Activated gamma-delta T cell treated with Interleukin-2 at 50 U/mL for 16 hours (primary cell): ENCODE data around the gene UQCC5.

Source experiments
- DNase-seq: peaks from one replicate; pipeline ENCODE4 v3.0.0-alpha.2; 2020

Gene UQCC5

DNA sequence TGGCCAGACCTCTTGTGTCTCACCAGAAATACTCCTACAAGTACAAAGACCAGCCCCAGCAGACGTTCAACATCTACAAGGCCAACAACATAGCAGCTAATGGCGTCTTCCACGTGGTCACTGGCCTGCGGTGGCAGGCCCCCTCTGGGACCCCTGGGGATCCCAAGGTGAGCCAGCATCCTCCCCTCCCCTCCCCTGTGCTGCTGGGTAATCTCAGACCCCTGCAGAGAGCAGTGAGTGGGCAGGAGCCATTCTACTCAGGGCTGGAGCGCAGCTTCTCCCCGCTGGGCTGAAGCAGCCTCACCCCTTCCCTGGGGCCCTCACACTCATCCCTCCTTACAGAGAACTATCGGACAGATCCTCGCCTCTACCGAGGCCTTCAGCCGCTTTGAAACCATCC, 31.4 kb upstream of the UQCC5 start:
- DNase-seq = no peak

DNA sequence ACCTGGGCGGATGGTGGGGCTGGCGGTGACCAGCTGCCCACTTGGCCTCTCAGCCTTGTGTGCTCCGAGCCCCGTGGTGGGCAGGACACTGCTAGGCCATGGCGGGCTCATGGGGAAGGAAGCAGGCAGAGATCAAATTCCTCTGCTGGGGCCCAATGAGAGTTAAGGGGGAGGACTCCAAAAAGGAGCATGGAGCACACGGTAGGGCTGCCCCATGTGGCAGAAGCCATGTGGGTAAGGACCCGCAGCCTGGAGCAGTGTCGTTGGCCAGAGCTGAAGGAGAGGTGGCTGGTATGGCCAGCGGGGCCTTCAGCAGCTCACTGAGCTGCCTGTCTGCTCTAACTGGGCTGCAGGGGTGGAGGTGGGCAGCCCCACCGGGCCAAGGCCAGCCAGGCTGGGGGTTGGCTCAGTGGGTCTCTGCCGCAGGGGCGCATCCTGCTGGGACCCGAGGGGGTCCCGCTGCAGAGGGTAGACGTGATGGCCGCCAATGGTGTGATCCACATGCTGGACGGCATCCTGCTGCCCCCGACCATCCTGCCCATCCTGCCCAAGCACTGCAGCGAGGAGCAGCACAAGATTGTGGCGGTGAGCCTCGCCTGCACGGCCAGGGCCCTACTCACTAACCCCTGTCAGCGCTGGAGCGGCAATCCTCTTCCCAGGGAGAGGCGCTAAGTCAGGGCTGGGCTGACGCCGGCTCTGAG, 30.0 kb upstream of the UQCC5 start:
- DNase-seq = no peak

DNA sequence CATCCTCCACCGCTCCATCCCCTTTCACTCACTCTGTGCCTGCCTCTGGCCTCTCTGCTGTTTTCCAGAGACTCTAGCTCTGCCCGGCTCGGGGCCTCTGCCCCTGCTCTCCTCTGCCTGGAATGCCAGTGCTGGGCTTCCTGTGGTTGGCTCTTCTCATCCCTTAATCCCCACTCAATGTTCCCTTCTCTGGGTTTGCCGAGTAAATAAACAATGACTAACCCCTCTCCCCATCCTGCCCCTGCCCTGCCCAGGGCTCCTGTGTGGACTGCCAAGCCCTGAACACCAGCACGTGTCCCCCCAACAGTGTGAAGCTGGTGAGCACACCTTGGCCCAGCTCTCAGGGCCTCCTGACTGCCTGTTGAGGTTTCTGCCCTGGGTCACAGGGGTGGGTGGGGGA, 29.0 kb upstream of the UQCC5 start:
- no peak for DNase-seq

DNA sequence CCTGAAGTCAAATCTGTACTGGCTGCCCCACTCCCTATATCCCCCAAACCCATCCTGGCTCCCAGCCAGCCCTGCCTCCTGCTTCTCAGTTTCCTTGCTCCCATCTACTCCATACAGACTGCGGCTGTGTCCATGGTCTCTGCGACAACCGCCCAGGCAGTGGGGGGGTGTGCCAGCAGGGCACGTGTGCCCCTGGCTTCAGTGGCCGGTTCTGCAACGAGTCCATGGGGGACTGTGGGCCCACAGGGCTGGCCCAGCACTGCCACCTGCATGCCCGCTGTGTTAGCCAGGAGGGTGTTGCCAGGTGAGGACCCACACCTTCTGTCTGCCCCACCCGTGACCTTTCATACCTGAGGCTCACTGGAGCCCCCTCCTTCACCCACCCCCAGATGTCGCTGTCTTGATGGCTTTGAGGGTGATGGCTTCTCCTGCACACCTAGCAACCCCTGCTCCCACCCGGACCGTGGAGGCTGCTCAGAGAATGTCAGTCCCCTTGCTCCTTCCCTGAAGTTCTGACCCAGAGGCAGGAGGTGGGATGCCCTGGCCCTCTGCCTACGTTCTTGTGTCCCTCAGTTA, 26.6 kb upstream of the UQCC5 start:
- no peak for DNase-seq

DNA sequence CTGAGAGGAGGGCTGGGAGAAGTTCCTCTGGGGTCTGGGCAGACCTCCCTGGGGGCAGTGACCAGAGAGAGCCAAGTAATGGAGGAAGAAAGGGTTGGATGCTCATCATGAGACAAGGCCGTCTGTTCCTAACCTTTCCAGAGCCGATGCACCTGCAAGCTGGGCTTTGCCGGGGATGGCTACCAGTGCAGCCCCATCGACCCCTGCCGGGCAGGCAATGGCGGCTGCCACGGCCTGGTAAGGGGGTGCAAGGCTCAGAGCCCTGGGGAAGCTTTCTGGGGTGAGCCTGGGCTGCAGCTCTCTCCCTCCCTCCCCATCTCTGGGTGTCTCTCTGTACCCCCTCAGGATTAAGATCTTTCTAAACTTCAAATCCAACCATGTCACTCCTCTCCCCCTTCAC, 24.9 kb upstream of the UQCC5 start:
- no peak for DNase-seq

DNA sequence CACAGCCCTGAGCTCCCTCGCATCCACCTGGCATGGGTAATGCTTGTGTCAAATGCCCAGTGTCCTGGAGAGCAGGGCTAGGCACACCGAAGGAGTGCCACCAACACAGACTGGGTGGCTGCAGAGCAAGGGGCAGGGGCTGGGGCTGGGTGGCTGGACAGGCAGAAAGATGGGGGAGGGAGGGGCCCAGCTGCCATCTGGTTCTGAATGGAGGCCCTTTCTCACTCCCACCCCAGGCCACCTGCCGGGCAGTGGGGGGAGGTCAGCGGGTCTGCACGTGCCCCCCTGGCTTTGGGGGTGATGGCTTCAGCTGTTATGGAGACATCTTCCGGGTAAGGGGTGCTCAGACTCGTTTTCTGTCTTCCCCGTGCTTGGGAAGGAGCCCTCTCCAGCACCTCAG, 24.3 kb upstream of the UQCC5 start:
- DNase-seq = no peak

DNA sequence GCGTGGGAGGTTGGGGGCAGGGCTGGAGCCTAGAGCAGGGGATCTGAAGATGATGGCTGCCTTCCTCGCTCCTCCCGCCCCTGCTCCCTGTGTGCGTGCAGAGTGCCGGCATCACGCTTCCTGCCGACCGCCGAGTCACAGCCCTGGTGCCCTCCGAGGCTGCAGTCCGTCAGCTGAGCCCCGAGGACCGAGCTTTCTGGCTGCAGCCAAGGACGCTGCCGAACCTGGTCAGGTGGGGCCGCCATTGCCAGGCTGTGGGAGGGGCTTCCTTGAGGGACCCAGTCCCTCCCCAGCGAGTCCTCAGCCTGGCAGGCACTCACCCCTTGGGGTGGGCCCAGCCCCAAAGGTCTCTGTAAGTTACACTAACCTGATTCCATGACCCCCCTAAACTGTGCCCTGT, 23.7 kb upstream of the UQCC5 start:
- no peak for DNase-seq

DNA sequence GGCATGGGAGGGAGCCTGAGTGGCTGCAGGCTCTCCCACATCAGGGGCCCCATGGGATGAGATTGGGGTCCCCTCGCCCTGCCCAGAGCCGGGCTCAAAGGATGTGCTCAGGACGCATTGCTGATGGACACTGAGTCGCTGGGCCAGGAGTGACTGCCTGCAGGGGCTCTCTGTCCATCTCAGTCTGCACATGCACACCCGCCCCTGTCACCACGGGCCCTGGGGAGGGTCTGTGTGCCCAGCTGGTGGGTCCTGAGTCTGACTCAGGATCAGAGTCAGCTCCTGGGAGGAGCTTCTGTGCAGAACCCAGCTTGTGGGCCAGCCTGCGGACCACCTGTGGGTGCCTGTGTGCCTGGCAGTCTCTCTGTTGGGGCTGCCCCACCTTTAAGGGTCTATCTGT, 23.1 kb upstream of the UQCC5 start:
- no peak for DNase-seq

DNA sequence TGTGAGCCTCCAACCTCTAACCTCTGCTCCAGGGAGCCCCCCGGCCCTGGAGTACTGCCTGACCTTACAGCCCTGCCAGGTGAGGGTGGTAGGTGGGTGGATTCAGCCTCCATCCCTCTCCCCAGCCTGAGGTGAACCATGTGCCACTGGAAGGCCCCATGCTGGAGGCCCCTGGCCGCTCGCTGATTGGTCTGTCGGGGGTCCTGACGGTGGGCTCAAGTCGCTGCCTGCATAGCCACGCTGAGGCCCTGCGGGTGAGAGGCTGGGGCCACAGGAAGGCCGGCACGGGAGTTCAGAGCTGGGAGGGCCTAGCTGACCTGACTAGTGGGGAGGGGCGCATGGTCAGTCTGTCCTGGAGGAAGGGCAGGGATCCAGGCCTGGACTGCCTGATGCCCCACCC, 21.8 kb upstream of the UQCC5 start:
- no peak for DNase-seq

DNA sequence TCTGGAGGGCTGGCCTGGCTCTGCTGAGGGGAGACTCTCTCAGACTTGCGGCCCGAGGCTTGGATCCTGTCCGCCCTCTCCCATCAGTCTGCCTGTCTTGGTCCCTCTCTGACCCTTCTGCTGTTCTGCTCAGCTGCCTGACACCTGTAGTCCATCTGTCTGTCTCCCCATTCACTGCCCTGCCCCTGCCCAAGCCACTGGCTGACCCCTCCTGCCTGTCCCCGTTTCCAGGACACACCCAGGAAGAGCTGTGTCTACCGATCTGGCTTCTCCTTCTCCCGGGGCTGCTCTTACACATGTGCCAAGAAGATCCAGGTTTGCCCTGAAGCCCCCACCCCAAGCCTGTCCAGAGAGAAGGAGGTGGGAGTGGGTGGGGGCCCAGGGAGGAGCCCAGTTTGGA, 21.2 kb upstream of the UQCC5 start:
- no peak for DNase-seq

DNA sequence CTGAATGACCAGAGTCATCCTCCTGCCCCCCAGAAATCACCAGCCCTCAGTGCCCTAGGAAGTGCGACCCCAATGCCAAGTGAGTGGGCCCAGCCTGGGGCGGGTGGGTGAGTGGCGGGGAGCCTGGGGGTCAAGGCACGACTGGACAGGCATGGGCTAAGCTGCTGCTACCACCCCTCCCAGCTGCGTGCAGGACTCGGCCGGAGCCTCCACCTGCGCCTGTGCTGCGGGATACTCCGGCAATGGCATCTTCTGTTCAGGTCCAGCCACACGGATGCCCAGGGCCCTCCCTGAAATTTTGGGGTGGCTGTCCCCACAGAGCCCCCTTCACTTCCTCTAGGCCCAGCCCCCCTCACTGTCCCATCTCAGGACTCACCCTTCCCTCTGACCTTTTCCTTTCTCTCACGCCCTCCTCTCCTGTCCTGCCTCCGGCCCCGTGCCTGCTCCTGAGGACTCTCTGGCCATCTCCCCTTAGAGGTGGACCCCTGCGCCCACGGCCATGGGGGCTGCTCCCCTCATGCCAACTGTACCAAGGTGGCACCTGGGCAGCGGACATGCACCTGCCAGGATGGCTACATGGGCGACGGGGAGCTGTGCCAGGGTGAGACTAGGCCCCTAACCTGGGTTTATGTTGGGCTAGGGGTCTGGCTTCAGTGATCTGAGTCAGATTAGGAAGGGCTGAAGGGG, 19.8 kb upstream of the UQCC5 start:
- no peak for DNase-seq

DNA sequence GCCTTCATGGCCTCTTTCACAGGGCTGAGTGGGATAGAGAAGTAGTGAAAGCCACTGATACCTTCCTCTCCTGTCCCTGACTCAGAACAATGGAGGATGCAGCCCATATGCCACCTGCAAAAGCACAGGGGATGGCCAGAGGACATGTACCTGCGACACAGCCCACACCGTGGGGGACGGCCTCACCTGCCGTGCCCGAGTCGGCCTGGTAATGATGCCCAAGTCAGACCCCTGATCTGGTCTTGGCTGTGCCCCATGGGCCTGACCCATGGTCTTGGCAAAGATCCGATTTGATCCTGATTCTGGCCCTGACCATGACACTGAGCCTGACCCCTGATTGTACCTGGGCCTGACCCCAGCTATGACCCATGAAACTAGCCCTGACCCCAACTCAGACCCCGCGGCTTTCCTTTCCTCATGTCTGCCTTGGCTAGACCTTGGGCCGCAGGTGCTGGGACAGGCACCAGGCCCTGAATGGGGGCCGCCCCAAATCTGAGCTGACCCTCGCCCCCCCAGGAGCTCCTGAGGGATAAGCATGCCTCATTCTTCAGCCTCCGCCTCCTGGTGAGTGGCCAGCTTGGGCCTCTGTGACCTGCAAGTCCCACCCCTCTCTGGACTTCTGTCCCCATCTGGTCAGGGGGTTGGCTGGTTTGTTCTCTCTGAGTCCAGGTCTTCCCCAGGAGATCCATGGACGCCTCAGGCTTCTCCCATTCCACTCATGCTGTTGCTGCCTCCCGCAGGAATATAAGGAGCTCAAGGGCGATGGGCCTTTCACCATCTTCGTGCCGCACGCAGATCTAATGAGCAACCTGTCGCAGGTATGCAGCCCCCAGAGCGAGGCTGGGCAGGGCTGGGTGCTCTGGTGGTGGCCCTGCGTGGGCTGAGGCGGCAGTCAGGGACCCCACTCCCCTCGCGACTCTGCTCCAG, 18.3 kb upstream of the UQCC5 start:
- DNase-seq = no peak

DNA sequence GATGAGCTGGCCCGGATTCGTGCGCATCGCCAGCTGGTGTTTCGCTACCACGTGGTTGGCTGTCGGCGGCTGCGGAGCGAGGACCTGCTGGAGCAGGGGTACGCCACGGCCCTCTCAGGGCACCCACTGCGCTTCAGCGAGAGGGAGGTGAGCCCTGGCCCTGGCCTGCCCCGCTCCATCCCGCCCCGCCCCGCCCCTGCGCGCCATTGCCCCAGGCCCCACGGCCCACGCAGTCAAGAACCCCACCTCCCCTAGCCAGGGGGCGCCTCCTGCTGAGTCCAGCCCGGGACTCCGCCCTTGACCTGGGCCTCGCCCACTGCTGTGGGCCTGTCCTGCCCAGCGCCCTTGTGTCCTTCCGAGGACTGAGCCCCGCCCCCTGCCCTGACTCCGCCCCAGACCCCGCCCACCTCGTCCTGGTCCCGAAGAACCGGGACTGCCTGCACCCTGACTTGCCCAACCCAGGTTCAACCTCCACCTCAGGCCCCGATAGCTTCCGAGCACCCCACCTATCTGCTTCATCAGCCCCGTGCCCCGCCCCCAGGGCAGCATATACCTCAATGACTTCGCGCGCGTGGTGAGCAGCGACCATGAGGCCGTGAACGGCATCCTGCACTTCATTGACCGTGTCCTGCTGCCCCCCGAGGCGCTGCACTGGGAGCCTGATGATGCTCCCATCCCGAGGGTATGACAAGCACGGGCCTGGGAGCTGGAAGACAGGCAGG, 17.5 kb upstream of the UQCC5 start:
- DNase-seq = no peak

DNA sequence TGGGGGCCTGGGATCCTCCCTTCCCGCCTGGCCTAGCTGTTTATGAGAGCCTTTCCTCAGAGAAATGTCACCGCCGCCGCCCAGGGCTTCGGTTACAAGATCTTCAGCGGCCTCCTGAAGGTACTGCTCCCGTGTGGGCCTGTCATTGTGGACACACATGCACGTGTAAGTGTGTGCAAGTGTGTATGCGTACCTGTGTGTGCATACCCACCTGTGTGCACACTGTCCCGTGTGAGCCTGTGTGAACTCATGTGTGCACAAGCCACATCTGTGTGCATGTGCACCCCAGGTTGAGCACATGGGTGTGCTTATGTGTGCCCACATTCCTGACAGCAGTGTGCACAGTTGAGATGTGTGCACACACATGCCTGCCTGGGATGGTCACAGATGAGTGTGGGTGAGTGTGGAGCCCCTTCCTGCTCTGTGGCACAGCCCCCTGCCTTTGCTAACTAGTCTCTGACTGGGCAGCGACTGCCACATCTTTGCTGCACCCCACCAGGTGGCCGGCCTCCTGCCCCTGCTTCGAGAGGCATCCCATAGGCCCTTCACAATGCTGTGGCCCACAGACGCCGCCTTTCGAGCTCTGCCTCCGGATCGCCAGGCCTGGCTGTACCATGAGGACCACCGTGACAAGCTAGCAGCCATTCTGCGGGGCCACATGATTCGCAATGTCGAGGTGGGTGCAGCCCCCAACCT, 16.8 kb upstream of the UQCC5 start:
- DNase-seq = no peak

DNA sequence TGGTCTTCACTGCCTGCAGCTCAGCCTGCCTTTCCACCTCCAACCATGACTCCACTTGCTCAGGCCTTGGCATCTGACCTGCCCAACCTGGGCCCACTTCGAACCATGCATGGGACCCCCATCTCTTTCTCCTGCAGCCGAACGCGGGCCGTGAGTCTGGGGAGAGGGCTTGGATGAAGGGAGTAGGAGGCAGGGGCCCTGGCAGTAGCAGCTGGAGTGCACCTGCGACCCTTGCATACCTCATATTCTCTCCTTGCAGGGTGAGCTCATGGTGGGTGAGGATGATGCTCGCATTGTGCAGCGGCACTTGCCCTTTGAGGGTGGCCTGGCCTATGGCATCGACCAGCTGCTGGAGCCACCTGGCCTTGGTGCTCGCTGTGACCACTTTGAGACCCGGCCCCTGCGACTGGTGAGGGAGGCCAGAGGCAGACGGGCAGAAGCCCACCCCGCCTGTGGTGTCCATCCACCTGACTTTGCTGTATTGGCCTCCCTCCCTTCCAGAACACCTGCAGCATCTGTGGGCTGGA, 16.2 kb upstream of the UQCC5 start:
- no peak for DNase-seq

DNA sequence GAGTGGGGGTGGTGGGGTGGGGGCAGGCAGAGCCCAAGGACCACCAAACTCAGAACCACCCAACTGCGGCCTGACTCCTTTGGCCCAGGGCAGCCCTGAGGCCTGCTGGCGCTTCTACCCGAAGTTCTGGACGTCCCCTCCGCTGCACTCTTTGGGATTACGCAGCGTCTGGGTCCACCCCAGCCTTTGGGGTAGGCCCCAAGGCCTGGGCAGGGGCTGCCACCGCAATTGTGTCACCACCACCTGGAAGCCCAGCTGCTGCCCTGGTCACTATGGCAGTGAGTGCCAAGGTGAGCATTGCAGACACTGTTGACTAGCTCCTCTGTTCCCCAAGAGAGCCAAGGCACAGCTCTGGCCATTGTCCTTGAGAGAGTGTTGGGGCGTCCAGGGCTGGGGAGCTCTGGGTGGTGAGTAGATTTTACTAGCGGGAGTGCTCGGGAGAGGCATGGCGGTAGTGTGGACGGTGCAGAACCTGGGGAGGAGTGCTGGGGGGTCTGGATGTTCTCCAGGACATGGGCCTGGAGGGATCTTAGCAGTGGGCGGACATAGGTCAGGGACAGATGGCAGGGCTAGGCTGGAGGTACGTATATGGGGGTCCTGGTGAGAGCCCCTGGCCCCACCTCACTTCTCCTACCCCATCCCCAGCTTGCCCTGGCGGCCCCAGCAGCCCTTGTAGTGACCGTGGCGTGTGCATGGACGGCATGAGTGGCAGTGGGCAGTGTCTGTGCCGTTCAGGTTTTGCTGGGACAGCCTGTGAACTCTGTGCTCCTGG, 15.5 kb upstream of the UQCC5 start:
- DNase-seq = no peak

DNA sequence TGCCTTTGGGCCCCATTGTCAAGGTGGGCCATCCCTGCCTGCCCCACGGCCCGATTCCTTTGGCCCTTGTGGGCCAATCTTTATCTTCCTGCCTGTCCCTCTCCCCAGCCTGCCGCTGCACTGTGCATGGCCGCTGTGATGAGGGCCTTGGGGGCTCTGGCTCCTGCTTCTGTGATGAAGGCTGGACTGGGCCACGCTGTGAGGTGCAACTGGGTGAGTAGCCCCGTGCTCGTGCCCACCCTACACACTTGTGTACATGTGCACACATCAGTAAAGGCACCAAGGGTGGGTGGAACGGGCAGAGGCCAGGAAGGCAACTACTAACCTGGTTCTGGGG, 14.9 kb upstream of the UQCC5 start:
- DNase-seq = no peak

DNA sequence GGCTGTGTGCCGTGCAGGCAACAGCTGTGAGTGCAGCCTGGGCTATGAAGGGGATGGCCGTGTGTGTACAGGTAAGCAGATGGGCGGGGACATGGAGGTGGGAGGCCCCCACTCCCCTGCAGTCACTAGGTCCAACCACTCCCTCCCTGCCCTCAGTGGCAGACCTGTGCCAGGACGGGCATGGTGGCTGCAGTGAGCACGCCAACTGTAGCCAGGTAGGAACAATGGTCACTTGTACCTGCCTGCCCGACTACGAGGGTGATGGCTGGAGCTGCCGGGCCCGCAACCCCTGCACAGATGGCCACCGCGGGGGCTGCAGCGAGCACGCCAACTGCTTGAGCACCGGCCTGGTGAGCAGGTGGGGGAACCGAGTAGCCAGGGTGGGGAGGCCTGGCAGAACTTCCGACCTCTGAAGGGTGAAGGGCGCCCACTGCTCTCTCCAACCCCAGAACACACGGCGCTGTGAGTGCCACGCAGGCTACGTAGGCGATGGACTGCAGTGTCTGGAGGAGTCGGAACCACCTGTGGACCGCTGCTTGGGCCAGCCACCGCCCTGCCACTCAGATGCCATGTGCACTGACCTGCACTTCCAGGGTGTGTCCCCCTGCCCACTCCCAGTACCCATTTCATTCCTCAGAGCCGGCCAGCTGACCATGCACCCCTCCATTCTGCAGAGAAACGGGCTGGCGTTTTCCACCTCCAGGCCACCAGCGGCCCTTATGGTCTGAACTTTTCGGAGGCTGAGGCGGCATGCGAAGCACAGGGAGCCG, 14.3 kb upstream of the UQCC5 start:
- DNase-seq = no peak

DNA sequence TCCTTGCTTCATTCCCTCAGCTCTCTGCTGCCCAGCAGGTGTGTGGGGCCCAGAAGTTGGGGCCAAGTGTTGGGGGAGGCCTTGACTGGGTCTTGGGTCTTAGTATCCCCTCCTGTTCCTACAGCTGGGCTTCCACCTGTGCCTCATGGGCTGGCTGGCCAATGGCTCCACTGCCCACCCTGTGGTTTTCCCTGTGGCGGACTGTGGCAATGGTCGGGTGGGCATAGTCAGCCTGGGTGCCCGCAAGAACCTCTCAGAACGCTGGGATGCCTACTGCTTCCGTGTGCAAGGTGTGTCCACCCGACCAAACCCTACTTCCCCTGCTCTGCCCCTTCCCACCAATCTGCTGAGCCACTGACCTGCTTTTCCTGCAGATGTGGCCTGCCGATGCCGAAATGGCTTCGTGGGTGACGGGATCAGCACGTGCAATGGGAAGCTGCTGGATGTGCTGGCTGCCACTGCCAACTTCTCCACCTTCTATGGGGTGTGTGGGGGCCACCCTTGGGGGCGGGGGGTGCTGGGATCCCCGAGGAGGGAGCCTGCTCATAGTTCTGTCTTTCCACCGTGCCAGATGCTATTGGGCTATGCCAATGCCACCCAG, 13.7 kb upstream of the UQCC5 start:
- DNase-seq = no peak
